ENCODE results near the gene TTN. TPM values are rescaled to one million over a fixed set of nuclear protein-coding genes. Genes with fewer than 3 reads are reported as not detected.

The TTN gene
- total and polyA plus RNA-seq, 10 of the 15 experiments (the other 5 are each of a cell fraction or from before 2014, with no cell fraction given) = 0.15 to 9.0 (median 1.8) TPM

- intact Hi-C loops (cut with micrococcal nuclease; ENCODE audit: unreplicated experiment) = no loop called here
- H3K36me3 ChIP-seq (ENCODE audit: control insufficient read depth in 2 of 2, insufficient read depth in 2 of 2, low read length in 1 of 2) = peaks cover 2 to 3% of the 10 kb centered on the region in 2 experiments; a peak in 3 of 4 replicates
- WGBS (ENCODE audit: insufficient coverage, insufficient replicate concordance, low lambda C conversion rate, missing lambda C conversion rate) = 83% methylated on average over 3 of the region's 3 CpGs
Measured at GRCh38 chr2:178579006-178579405, 228.2 kb downstream of the TTN start.

More at GRCh38 chr2:178579006-178579405, 228.2 kb downstream of the TTN start:
- no TSS peak for BruUV-seq (replicated peaks)
- no peaks in the 10 kb centered on the region for H3K79me2 ChIP-seq (ENCODE audit: control insufficient read depth, insufficient read depth, low read length)
- RAD21 ChIA-PET (ENCODE audit: unreplicated experiment) = no interaction called here
- DNase-seq (ENCODE audit: low read depth, low spot score) = no peak
- H3K4me2 ChIP-seq (ENCODE audit: control insufficient read depth, insufficient read depth) = no peak overlapping the region
- H3K27ac ChIP-seq (ENCODE audit: control insufficient read depth, insufficient read depth) = no peak overlapping the region
- no peaks in the 10 kb centered on the region for H4K20me1 ChIP-seq (ENCODE audit: control insufficient read depth, insufficient read depth)
- CTCF ChIA-PET = no interaction called here
- no peak for TF ChIP-seq CUX1 (IDR thresholded peaks at IDR 0.05; ENCODE audit: insufficient replicate concordance, low read depth, low read length)
- TF ChIP-seq RUNX3 (IDR thresholded peaks at IDR 0.05; ENCODE audit: low read length) = no peak
- SMC1A ChIA-PET (ENCODE audit: uncharacterized antibody, unreplicated experiment) = interaction anchor here (1.4 kb wide), 1 partner anchor 73 kb away, joined by 3 read pairs; no protein-coding TSS in a partner anchor
- H2AFZ ChIP-seq (ENCODE audit: control insufficient read depth, low read depth, low read length) = no peak overlapping the region
- no peak overlapping the region for H3K9ac ChIP-seq (ENCODE audit: control insufficient read depth, insufficient read depth, low read length)
- in situ Hi-C loops (cut with MboI) = no loop called here
- no peaks in the 10 kb centered on the region for H3K27me3 ChIP-seq (replicated peaks in 1 of 2; ENCODE audit: control insufficient read depth in 2 of 2, insufficient read depth in 2 of 2, low read length in 1 of 2)
- FAIRE-seq = no peak
- no peaks in the 10 kb centered on the region for H3K9me3 ChIP-seq (replicated peaks; ENCODE audit: control insufficient read depth, insufficient read depth, low read length)
- no peaks in the 10 kb centered on the region for H3K4me1 ChIP-seq (ENCODE audit: control insufficient read depth, insufficient read depth, low read length)
- no peak for ATAC-seq
- POLR2A ChIA-PET = no interaction called here
- no peak overlapping the region for H3K4me3 ChIP-seq

Data from GM12878 (cell line).